Liver (tissue), 3 donors: ENCODE measurements around the gene PLSCR3.

Experiments used
- ATF3 ChIP-seq: IDR thresholded peaks from 2 replicates; pipeline ENCODE4 v1.6.1; 2016; ENCODE audit warnings: antibody characterized with exemption
- FOXA1 ChIP-seq: IDR thresholded peaks from 2 replicates; pipeline ENCODE4 v1.6.1; 2016; ENCODE audit warnings: antibody characterized with exemption
- GABPA ChIP-seq, 2 donors: IDR thresholded peaks in 1 of 2; conservative IDR thresholded peaks in 1 of 2; 2 replicates each; pipeline ENCODE4 v1.6.1; 2016; ENCODE audit warnings: antibody characterized with exemption in 2 of 2, mild to moderate bottlenecking in 1 of 2, moderate library complexity in 1 of 2
- HNF4G ChIP-seq: IDR thresholded peaks from 2 replicates; pipeline ENCODE4 v1.6.1; 2016; ENCODE audit warnings: antibody characterized with exemption
- MAX ChIP-seq: IDR thresholded peaks from 2 replicates; pipeline ENCODE4 v1.6.1; 2016; ENCODE audit warnings: antibody characterized with exemption
- NR2F2 ChIP-seq: IDR thresholded peaks from 2 replicates; pipeline ENCODE4 v1.6.1; 2016; ENCODE audit warnings: antibody characterized with exemption
- RAD21 ChIP-seq, 2 donors: IDR thresholded peaks; 2 replicates each; pipeline ENCODE4 v1.6.1; 2016; ENCODE audit warnings: antibody characterized with exemption in 2 of 2, mild to moderate bottlenecking in 2 of 2
- REST ChIP-seq: IDR thresholded peaks from 2 replicates; pipeline ENCODE4 v1.6.1; 2016; ENCODE audit warnings: antibody characterized with exemption, mild to moderate bottlenecking
- RXRA ChIP-seq, 2 donors: IDR thresholded peaks; 2 replicates each; pipeline ENCODE4 v1.6.1; 2017 to 2018; ENCODE audit warnings: antibody characterized with exemption in 2 of 2, mild to moderate bottlenecking in 1 of 2
- TAF1 ChIP-seq: conservative IDR thresholded peaks from 2 replicates; pipeline ENCODE4 v1.6.1; 2016; ENCODE audit warnings: antibody characterized with exemption, mild to moderate bottlenecking
- YY1 ChIP-seq: IDR thresholded peaks from 2 replicates; pipeline ENCODE4 v1.6.1; 2016; ENCODE audit warnings: antibody characterized with exemption, mild to moderate bottlenecking
- ZBTB33 ChIP-seq: IDR thresholded peaks from 2 replicates; pipeline ENCODE4 v1.6.1; 2016; ENCODE audit warnings: antibody characterized with exemption
- TF ChIP-seq, protein P1 (sequence below): fragments of 150-350 bp; IDR thresholded peaks from 2 replicates; pipeline ENCODE4 v1.5.1; 2017; ENCODE audit warnings: improper control_type of control experiment, low read depth, low read length; ENCODE audit not compliant: missing input control
- donor health status: healthy.
- donor health status: healthy.

DNA sequence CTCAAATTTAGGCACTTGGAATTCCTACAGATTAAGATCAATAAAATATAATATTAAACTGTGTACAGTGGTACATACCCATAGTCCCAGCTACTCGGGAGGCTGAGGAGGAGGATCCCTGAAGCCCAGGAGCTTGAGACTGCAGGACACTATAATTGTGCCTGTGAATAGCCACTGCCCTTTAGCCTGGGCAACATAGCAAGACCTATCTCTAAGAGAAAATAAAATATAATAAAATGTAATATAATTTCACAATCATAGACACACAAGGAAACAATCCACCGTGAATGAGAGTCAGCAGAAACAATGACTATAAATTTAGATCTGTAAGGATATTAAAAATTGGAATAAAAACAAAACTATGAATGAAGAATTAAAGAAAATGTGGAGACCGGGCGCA is 23.5 kb downstream of the PLSCR3 start:
- TF ChIP-seq ZBTB33 (no peak), GABPA (IDR thresholded peaks at IDR 0.05 in 1 of 2, conservative IDR thresholded peaks at IDR 0.05 in 1 of 2) (no peak), YY1 (no peak), REST (no peak), RXRA (IDR thresholded peaks at IDR 0.05) (no peak), RAD21 (IDR thresholded peaks at IDR 0.05) (no peak), HNF4G (no peak), TAF1 (no peak), ATF3 (no peak), NR2F2 (no peak), MAX (no peak), FOXA1 (no peak)
- TF ChIP-seq, protein P1, sequence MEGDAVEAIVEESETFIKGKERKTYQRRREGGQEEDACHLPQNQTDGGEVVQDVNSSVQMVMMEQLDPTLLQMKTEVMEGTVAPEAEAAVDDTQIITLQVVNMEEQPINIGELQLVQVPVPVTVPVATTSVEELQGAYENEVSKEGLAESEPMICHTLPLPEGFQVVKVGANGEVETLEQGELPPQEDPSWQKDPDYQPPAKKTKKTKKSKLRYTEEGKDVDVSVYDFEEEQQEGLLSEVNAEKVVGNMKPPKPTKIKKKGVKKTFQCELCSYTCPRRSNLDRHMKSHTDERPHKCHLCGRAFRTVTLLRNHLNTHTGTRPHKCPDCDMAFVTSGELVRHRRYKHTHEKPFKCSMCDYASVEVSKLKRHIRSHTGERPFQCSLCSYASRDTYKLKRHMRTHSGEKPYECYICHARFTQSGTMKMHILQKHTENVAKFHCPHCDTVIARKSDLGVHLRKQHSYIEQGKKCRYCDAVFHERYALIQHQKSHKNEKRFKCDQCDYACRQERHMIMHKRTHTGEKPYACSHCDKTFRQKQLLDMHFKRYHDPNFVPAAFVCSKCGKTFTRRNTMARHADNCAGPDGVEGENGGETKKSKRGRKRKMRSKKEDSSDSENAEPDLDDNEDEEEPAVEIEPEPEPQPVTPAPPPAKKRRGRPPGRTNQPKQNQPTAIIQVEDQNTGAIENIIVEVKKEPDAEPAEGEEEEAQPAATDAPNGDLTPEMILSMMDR, result no peak
